Ecto neural progenitor cell (in vitro differentiated cells): ENCODE measurements around the gene S100A16.
"Not testable (repeated sequence)": the region's sequence is repeated elsewhere in the genome, so short reads cannot be mapped to it uniquely, and the experiment has no call there.

Experiments used
- DNase-seq: peaks from one replicate; pipeline ENCODE4 v3.0.0-alpha.2; 2018; ENCODE audit warnings: low spot score

Gene S100A16

DNA sequence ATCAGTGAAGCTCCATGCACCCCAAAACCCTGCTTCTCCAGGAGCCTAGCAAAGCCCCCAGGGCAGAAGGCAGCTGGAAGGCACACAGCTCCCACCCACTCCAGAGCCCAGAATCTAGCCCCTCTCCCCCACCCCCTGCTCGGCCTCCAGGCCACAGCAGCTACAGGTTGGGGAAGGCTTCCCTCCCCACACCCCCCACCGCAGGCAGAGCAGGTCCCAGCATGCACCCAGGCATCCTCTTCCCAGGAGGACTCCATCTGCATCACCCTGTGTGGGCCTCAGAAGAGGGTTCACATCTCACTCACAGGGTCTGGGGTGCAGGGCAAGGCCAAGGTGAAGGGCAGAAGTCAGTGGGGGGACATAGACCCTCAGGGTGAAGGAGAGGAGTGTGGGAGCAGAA lies 2.5 kb upstream of the S100A16 start:
- no peak for DNase-seq

DNA sequence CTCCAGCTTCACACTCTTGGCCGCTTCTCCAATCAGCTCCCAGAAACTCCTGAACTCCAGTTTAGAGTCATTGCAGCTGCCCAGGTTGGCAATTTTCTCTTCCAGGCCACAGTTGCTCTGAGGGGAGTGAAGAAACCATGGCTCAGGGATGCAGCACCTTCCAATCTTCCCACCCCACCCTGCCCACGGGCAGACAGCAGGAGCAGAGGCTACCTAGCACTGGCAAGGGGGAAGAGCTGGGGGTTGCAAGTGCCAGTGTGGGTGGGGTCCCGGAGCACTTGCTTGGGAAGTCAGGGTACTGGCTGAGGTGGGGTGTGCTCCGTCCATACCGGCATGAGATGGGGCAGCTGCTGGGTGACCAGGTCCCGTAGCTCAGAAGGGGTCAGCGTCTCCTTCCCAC lies 2.0 kb upstream of the S100A16 start:
- DNase-seq, result no peak

DNA sequence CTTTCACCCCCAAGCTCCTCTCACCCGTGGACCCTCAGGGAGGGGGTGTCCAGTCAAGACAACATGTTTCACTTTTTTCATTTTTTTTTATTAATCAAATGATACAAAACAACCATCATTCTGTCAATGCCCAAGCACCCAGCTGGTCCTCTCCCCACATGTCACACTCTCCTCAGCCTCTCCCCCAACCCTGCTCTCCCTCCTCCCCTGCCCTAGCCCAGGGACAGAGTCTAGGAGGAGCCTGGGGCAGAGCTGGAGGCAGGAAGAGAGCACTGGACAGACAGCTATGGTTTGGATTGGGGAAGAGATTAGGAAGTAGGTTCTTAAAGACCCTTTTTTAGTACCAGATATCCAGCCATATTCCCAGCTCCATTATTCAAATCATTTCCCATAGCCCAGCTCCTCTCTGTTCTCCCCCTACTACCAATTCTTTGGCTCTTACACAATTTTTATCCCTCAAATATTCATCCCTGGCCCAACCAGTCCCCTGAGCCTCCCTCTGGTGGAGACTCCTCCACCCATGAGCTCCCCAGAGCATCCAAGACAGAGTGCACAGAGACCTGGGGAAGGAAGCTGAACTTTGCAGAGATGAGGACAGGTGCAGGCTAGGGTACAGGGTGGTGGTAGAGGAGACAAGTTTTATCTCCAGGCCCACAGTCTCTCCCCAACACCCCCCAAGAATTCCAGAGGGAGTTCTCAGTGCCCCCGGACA lies 1.4 kb upstream of the S100A16 start:
- DNase-seq, result no peak

DNA sequence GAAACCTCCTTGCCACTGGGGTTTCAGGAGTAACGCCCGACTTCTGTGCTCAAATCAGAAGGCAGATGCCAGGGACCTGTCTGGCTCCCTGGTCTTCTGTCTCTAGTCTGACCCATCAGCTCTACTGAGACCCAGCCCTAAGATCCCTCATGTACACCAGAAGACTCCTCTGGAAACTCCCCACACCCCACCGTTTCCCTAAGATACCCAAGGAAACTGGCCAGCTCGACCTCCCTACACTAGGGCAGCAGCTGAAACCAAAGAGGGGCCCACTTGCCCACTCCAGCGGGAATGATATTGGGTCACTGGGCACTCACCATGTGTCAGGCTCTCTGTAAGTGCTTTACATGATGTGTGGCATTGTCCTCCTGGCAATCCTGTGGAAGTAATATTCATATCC lies 469 bp upstream of the S100A16 start:
- no peak for DNase-seq

DNA sequence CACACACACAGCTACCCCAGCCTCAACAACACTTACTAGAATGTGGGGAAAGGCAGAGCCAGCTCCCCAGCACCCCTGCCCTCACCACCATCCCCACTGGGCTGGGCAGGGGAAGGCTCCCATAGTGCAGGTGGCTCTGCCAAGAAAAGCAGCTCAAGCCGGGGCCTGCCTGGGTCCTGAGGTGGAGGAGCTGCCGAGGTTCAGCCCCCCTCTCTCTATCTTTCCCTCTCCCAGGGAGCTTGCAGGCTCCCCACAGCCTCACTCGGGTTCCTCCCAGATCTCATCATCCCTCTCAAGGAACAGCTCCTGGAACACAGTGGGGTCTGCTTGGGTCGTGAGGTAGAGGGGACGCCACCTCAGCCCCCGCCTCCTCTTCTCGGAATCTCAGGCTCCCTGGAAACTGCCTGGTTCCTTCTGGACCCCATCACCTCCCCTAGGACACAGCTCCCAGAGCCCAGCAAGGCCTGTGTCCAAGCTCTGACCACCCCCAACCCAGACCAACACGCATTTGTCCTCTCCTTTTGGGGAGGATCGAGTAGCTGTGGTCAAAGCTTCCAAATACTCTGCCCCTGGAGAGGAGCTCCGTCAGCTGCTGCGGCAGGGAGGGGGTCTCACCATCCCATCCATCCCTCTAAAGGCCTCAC lies 704 bp downstream of the S100A16 start:
- DNase-seq, result no peak

DNA sequence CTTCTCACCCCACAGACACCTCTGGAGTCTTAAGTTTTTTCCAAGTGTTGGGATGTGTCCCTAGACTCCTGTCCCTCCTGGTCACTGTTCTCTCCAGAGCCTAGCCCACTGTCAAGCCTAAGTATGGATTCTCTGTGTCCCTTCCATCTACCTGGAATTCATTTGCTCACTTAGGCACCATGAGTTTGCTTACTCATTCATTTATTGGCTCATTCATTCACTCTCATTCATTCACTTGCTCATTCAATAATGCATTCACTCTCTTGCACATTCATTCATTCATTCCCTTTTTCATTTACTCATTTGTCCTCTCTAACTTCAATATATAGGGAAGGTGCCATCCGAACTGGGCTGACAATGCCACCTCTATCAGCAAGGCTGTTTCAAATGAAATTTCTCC lies 1.6 kb downstream of the S100A16 start:
- DNase-seq, result no peak

DNA sequence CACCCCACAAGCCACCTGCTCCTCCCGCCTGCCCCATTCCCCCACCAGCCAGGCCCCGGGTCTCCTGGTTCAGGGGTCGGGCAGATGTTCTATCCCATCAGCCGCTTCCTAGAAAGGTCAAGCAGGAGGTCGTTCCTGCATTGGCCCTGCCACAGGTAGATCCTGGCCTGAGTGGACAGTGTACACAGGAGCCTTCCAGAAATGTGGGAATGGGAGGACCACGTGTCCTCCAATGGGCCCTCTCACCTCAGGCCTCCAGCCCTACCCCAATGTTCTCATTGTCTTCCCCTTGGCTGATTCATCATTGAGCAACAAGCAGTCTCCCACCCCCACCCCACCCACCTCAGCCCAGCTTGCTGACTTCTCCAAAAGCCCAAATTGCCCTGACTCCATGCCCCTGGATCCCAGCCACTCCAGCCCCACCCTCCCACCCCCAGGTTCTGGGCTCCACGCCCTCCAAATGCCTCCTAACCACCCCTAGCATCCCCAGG lies 2.1 kb downstream of the S100A16 start:
- no peak for DNase-seq

DNA sequence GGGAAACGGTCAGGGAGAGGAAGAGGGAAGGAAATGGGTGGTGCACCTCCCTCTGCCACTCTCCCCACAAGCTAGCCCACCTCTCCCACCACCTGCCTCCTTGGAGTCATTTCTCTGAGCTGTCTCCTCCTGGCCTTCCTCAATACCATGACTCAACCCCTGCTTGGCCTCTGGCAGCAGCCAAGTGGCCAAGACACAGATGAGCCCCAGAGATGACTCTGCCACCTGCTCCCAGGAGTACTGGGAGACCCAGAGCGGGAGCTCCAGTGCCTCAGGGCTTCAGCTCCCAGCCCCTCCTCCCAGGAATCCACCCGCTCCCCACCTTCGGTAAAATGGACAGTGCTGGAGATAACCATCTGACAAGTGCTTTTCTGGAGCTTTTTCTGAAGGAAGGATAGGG lies 2.6 kb downstream of the S100A16 start:
- DNase-seq, result no peak

DNA sequence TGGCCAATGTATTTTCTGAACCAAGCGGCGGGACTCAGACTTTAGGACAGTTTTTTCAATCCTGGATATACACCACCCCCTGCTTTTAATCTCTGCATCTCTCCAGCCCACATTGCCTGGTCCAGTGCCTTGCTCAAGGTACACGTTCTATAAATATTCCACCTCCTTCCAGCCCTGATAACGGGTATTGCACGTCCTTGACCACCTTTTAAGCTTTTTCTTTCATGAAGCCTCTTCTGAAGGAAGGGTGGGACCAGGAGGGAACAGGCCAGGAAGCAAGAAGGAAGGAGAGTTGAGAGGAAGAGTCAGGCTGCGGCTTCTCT lies 3.4 kb downstream of the S100A16 start:
- DNase-seq, result no peak

DNA sequence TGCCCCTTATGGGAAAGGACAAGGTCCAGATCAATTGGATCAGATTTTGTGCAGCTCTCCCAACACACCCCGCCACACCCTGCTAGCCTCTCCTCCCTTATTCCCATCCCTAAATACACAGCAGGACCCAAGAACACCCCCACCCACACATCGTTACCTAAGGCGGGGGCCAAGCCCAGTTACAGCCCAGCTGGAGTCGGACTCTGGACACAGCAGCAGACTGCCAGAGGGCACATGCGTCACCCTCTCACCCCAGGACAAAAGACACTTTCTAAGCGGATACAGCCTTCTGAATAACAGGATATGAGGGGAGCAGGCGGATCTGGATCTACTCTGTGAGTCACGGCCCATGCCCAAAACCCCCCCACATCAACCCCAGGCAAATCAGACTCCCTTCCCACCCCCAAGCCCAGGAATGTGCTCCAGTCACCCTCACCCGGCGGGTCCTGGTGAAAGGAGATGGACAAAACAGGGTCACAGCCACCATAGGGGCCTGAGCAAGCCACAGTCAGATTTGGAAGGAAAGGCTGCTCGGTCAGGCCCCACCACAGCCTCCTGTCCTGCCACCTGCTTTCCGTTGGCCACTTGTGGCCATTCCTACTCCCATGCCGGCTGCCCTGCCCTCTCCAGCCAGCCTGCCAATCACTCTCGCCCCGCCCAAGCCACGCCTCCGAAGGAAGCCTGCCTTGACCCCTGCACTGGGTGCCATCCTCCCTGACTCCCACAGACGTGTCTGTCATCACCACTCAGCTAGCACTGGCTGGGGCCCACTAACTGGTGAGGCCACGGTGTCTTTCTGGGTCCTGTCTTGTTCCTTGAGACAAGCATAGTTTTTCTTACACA lies 4.0 kb downstream of the S100A16 start:
- DNase-seq, result peak; percentile 83

DNA sequence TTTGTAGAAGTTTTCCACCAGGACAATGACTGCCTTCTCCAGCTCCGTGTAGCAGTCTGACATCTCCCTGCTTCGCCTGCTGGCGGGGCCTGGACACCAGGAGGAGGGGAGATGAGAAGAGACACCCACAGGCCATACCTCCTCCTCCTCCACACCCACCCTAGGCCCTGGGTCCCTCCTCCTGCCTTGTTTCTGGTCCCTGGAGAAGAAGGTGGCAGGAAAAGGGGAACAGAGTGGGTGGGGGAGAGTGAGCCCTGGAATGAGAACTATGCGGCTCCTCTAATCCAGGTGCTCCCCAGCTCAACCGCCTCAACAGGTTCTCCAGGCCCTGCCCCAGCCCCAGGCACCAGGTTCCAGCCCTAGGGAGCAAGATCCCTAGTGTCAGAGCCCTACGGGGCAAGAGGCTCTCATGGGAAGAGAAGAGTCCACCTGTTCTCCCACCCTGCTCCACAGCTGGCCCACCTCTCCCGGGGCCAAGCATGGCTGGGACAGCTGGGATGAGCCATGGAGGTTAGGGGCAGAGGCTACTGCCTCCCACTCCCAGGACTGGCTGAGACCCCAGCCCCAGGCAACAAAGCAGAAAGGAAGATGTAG lies 4.8 kb downstream of the S100A16 start:
- DNase-seq, result peak; percentile 52

DNA sequence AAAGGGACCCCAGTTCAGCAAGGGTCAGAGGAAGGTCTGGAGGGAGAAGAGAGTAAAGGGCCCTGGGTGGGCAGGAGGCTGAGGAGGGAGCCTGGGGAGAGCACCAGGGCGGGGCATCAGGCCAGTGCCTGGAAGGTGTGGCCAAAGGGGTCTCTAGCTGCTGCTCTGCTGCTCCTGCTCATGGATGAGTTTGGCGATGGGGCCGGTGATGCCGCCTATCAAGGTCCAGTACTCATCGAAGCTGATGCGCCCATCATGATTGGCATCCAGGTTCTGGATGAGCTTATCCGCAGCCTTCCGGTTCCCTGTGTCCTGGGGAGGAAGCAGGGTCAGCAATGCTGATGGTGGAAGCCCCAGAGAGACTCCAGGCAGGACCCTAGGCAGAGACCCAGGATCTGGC lies 5.6 kb downstream of the S100A16 start:
- DNase-seq, result no peak

DNA sequence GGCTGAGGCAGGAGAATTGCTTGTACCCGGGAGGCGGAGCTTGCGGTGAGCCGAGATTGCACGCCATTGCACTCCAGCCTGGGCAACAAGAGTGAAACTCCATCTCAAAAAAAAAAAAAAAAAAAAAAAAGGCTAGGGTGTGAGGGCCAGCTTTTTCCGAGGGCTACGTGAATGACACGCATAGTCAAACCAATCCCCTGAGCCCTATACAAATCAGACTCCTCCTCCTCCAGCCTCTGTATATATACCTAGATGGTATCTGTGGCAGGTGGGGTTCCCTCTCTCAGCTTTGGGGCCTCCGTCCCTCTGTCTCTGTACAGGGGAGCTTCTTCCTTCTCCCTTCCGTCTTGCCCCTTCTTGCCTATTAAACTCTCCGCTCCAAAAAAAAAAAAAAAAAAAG lies 6.7 kb downstream of the S100A16 start:
- no peak for DNase-seq

DNA sequence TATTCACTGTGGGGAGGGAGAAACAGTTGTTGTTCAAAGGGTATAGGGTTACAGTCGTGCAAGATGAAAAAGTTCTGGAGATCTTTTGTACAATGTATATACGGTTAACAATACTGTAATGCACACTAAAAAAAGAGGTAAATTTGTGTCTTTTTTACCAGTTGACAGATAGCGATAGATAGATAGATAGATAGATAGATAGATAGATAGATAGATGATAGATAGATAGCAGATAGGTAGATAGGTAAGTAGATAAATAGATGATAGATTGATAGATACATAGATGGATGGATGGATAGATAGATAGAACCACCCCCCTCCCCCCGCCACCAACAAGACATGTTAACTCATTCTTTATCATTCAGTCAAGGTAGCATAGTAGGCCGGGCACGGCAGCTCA lies 10.2 kb downstream of the S100A16 start:
- no peak for DNase-seq

DNA sequence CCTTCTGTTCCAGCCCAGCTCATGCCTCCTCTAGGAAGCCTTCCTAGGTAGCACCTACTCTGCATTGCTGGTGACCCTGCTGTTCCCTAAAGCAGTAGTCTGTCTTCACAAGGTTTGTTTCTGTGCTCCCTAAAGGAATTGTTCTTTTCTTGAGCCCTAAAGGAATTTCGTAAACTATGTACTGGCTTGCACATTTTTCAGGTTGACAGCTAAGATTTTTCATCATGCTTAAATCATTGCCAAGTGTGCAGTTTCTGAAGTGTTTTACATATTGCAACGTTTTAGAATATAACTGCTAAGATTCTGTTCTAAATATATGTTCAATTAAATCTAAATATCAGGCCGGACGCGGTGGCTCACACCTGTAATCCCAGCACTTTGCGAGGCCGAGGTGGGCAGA lies 13.1 kb downstream of the S100A16 start:
- no peak for DNase-seq

DNA sequence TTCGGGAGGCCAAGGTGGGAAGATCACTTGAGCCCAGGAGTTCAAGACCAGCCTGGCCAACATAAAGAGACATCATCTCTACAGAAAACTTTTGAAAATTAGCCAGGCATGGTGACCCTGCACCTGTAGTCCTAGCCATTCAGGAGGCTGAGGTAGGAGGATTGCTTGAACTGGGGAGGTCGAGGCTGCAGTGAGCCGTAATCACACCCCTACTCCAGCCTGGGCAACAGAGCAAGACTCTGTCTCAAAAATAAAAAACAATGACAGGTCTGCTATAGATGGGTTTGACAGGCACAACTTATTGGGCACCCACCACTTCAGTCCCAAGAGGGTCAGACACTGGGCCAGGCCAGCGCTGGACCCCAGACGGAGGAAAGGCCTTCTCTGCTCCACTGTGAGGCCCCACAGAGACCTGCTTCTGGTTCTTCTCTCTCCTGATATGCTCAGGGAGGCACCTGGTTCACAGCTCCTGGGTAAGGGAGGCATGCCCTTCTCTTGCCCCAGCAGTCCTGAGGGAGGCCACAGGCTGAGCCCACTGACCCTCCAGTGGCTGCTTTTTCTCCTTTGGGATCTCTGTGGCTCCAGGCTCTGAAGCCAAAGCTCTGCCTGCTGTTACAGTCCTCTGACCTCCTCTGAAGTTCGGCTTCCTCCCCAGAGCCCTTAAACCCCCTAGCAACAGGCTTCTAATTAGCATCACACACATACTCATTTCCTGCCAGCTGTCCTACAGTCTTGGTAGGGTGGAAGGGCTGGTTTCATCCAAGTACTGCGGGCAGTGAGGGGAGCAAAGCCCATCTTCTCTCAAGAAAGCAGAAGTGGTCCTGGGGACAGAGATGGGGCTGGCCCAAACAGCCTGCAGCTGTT lies 14.4 kb downstream of the S100A16 start:
- no peak for DNase-seq

DNA sequence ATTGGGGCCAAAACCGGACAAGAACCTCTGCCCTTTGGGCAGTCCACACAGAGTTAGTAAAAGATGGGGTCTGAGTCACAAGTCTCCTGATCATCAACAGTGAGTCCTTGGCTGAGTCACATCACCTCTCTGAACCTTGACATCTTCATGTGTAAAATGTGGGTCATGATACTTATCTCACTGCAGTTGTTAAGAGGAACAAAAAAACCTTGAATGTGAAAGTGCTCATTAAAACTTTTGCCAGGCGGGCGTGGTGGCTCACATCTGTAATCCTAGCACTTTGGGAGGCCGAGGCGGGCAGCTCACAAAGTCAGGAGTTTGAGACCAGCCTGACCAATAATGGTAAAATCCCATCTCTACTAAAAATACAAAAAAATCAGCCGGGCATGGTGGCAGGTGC lies 15.7 kb downstream of the S100A16 start:
- DNase-seq, result no peak

DNA sequence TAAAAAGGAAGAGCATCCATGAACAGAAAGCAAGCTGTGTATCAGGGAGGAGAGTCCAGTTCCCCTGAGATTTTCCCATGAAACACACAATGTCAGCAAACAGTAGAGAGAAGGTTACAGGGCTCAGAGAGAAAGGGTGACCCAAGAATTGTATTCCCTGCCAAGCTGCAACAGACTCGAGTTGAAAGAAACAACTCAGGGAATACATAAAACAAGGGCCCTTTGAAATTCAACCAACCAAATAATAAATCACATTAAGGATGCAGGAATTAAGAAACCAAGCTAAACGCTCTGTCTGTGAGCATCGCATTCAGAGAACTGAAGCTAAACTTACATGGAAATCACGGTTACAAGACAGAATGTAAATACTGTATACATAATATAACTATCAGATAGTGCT lies 20.2 kb downstream of the S100A16 start:
- DNase-seq, result no peak

DNA sequence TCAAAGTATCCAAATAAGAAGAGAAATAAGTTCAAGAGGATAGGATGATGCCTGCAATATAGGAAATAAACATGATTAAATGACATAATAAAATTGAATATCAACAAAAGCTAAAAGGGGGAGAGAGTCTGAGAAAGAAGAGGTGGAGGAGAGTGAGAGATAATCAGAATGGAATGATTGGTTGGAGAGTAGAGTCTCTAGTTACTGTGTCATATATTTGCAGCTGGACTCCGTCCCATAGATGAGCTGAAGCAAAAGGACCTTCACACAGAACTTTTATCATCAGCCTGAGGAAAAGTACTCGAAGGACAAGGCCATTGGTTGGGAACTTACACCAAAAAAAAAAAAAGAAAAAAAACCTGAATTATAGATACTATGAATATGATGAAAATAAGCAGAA lies 24.5 kb downstream of the S100A16 start:
- no peak for DNase-seq

DNA sequence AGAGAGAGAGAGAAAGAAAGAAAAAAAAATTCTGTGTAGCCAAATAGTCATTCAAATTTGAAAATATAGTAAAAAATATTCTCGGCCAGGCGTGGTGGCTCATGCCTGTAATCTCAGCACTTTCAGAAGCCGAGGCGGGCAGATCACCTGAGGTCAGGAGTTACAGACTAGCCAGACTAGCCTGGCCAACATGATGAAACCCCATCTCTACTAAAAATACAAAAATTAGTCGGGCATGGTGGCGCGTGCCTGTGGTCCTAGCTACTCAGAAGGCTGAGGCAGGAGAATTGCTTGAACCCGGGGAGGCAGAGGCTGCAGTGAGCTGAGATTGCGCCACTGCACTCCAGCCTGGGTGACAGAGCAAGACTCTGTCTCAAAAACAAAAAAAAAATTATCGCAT lies 24.9 kb downstream of the S100A16 start:
- not testable (repeated sequence) for DNase-seq

DNA sequence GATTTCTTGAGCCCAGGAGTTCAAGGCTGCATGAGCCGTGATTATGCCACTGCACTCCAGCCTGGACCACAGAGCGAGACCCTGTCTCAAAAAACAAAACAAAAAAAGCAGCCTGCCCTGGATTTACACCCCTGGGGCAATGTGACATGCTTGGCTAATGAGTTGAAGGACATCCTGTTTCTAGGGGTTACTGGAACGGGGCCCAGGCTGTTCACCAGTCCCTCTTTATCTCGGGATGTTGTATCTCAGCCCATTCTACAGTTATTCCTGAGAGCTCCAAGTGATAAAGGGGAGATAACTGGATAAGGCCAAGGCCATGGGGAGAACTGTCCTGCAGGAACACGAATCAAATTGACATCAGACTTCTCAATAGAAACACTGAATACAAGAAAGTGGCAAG lies 25.6 kb downstream of the S100A16 start:
- DNase-seq, result no peak

DNA sequence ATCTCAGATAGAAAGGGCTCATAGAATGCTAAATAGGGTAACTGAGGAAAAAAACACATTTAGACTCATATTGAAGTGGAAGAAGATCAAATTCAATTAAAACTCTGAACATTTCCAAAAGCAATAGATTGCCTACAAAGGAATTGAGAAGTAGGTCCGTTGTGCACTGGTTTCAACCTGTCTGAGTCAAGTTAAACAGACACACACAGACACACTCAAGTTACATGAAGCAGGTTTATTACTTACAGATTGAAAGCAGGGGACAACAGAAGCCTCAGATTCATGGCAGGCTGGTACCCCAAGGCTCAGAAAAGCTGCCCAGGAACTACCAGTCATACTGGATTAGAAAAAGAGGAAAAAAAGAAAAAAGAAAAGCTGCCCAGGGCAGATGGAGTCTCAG lies 26.6 kb downstream of the S100A16 start:
- no peak for DNase-seq
